Ammon's horn (tissue), 1 donor: Measurements from ENCODE around the gene STOML1.
"Not testable (repeated sequence)": the region's sequence is repeated elsewhere in the genome, so short reads cannot be mapped to it uniquely, and the experiment has no call there.

Source experiments
- DNase-seq: peaks from one replicate; pipeline ENCODE4 v3.0.0-alpha.2; 2016; ENCODE audit warnings: low spot score

Gene STOML1

DNA sequence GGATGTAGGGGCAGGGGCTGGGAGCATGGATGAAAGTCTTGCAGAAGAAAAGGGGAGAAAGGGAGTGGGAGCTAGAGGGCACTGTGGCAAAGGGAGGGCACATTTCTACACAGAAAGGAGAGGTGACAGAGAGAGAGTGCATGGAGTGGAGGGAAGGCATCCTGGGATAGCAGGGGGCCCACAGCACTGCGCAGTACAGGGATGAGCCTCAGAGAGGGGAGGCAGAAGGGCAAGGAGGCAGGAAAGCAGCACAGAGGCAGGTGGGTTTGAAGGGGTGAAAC is 5.4 kb downstream of the STOML1 start:
- DNase-seq, result no peak

DNA sequence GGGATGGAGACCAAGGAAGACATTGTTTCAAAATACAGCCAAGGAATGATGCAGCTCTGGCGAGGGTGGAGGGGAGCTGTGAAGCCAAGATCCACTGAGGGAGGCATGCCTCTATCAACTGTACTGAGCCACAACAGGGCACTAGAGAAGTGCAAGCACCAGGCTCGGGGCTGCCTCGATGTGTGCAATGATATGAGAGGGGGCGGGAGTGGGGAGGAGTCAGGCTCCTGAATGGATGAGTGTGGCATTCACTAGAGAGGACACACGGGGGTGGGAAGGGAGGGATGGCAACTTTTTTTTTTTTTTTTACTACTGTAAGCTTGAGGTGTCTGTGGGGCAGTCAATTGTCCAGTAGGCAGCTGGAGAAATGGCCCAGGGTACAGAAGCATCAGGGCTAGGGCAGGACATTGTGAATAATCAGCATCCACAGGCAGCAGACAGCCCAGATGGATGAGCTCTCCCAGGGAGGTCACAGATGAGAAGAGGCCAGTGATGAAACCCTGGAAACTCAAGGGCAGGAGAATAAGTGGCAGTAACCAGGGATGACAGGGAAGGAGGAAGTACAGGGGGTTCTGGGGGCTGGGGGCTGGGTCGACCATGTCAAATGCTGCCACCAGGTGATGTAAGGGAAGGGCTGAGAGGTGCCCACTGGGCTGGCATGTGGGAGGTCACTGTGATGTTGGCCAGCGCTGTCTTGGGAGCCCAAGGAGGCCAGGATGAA is 5.9 kb downstream of the STOML1 start:
- DNase-seq, result no peak

GRCh38 chr15:73985101-73985873 is 6.8 kb downstream of the STOML1 start:
- DNase-seq, result no peak

GRCh38 chr15:73984208-73984979 is 7.7 kb downstream of the STOML1 start:
- no peak for DNase-seq

GRCh38 chr15:73983773-73984172 is 8.3 kb downstream of the STOML1 start:
- DNase-seq, result no peak

DNA sequence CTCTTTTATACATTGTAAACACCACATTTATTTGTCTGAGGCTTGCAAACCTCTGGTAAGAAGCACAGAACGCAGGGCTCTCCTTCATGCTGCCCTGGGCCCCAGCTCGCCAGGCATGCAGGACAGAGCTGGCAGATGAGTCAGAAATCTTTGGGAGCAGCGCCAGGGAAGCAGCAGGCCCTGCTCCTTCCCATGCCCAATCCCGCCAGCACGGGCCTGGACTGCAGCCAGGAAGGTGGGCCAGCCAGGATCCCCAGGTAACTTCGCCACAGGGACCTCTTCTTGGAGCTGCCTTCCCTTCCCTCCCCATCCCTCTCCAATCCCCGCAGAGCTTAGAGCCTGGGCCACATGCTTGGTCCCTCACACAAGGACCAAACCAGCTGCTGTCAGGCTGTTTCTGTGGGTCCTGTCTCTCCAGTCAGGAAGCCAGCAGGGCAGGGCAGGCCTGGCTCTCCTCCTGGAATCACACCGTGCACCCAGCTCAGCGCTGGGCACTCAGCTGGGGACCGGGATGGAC is 8.8 kb downstream of the STOML1 start:
- DNase-seq, result no peak

GRCh38 chr15:73982222-73982962 is 9.7 kb downstream of the STOML1 start:
- peak; percentile 74 for DNase-seq

GRCh38 chr15:73981761-73982221 is 10.3 kb downstream of the STOML1 start:
- no peak for DNase-seq

DNA sequence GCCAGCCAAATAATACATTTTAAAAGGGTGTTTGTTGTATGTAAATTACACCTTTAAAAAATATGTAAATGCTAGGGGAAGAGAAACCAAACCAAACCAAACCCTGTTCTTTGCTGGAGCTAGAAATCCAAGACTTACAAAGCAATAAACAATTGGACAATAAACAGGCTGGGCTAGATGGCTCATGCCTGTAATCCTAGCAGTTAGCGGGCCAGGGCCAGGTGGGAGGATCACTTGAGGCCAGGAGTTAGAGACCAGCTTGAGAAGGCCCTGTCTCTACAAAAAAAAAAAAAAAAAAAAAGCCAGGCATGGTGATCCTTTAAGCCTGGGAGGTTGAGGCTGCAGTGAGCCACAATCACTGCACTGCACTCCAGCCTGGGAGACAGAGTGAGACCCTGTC is 12.5 kb downstream of the STOML1 start:
- no peak for DNase-seq

GRCh38 chr15:73978896-73979295 is 13.2 kb downstream of the STOML1 start:
- DNase-seq, result no peak

- DNase-seq, result not testable (repeated sequence)
Measured at GRCh38 chr15:73975440-73976125, 16.5 kb downstream of the STOML1 start.

- DNase-seq, result not testable (repeated sequence)
Measured at GRCh38 chr15:73973683-73974200, 18.4 kb downstream of the STOML1 start.

GRCh38 chr15:73972984-73973682 is 19.0 kb downstream of the STOML1 start:
- peak; percentile 87 for DNase-seq

DNA sequence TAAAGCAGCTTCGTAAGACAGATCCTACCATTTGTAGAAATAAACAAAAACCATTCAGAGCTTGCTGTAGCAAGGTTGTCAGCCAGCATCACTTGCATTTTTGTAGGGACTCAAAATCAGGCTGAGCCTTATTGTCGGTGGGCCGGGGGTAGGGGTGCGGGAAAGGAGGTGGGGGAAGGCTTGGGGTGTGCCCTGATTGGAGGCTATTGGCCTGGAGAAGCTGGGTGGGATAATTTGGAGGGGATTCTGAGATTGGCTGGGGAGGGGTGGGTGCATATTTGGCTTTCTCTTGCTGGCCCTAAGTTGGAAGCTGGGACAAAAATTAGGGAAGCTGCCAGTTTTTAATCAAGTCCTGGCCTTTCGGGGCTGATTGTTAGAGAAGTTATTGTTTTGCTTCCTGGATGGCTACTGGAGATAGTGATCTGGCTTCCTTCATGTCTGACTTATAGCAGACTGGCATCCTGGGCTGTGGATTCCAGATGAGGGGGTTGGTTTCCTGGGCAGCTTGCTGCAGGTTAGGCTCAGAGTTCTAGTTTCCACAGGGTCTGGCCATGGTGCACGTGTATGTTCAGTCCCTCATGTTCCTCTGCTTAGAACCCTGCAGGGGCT is 22.8 kb downstream of the STOML1 start:
- no peak for DNase-seq

- DNase-seq, result no peak
Measured at GRCh38 chr15:73968461-73968860, 23.6 kb downstream of the STOML1 start.

DNA sequence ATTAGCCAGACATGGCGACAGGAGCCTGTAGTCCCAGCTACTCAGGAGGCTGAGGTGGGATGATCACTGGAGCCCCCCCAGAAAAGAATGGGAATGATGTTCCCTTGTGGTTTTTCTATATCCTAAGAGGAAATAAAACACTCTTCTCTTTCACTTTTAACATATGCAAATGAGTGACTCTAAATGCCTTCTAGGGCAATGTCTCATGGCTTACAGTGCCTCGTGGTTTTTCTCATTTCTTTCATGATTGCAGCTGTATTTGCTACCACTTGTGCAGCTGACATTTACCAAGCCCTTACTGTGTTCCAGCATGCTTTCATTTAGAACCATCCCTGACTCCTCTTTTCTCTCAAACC is 26.4 kb downstream of the STOML1 start:
- no peak for DNase-seq

GRCh38 chr15:73965094-73965757 is 26.9 kb downstream of the STOML1 start:
- no peak for DNase-seq

- DNase-seq, result peak; percentile 79
Measured at GRCh38 chr15:73964736-73965093, 27.4 kb downstream of the STOML1 start.

DNA sequence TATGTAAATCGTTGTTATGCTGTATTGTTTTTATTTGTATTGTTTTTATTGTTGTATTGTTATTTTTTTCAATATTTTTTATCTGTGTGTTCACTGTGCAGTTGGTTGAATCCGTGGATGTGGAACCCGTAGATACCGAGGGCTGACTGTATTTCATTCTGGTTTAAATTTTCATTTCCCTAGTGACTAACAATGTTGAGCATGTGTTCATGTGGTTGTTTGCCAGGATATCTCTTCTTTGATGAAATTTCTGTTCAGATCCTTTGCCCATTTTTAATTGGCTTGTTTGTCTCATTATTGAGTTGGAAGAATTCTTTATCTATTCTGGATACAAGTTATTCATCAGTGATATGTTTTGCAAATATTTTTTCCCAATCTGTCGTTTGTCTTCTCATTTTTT is 29.7 kb downstream of the STOML1 start:
- DNase-seq, result peak; percentile 40
